Esophagus muscularis mucosa (tissue), 4 donors: Measurements from ENCODE around the gene DDX31. TPM values are rescaled to one million over a fixed set of nuclear protein-coding genes. Genes with fewer than 3 reads are reported as not detected.

ENCODE experiments used
- DNase-seq: peaks from one replicate; pipeline ENCODE4 v3.0.0-alpha.2; 2017; ENCODE audit errors: extremely low spot score
- H3K27ac ChIP-seq, 4 donors: fragments of 200-600 bp; sonication (generic); replicated peaks in 1 of 4; 1 replicate in 3 of 4; 2 replicates in 1 of 4; pipeline ENCODE4 v1.5.1; 2016 to 2019; ENCODE audit warnings: mild to moderate bottlenecking in 1 of 4
- H3K27me3 ChIP-seq, 4 donors: fragments of 200-600 bp; sonication (generic); one replicate each; pipeline versions ENCODE4 v1.5.1 to v1.6.0; 2016 to 2019
- H3K36me3 ChIP-seq, 4 donors: fragments of 200-600 bp; sonication (generic); one replicate each; pipeline ENCODE4 v1.5.1; 2016 to 2019
- H3K4me1 ChIP-seq, 4 donors: fragments of 200-600 bp; sonication (generic); one replicate each; pipeline ENCODE4 v1.5.1; 2016 to 2019
- H3K4me3 ChIP-seq, 4 donors: fragments of 200-600 bp; sonication (generic); 1 replicate in 2 of 4; 2 replicates in 2 of 4; pipeline ENCODE4 v1.5.1; 2016 to 2019; ENCODE audit warnings: mild to moderate bottlenecking in 4 of 4, moderate library complexity in 1 of 4
- H3K9me3 ChIP-seq, 4 donors: fragments of 200-600 bp; sonication (generic); 1 replicate in 3 of 4; 2 replicates in 1 of 4; pipeline ENCODE4 v1.5.1; 2016 to 2019
- EP300 ChIP-seq: sonication (generic); formaldehyde crosslinking; IDR thresholded peaks from one replicate; pipeline ENCODE4 v1.6.1; 2017; ENCODE audit warnings: antibody characterized with exemption
- POLR2A ChIP-seq: fragments of 450-650 bp; IDR thresholded peaks from one replicate; pipeline ENCODE4 v1.6.1; 2017; ENCODE audit warnings: antibody characterized with exemption, moderate library complexity, mild to moderate bottlenecking, low read depth
- POLR2AphosphoS5 ChIP-seq, 2 donors: sonication (generic); formaldehyde crosslinking; IDR thresholded peaks; one replicate each; pipeline ENCODE4 v1.6.1; 2017; ENCODE audit warnings: antibody characterized with exemption in 2 of 2
- WGBS: methylation state at CpG from one replicate; pipeline ENCODE4 v1.1.5; 2018; 5-methylcytosine and 5-hydroxymethylcytosine counted together
- intact Hi-C: fragments of 100-400 bp; cut with DNase I; formaldehyde crosslinking; loops from one replicate; pipeline ENCODE4 v1.15.1; 2023
- total RNA-seq, 4 donors: library from RNA; depleted of rRNA; stranded (reverse); fragments of >200 nt; gene quantifications; one replicate each; pipeline versions ENCODE4 v1.1.0 to v1.2.1, GENCODE V29; 2016
- TF ChIP-seq, protein P1 (sequence below), 3 experiments: fragments of 200-600 bp in 2 of 3; fragments of 450-650 bp in 1 of 3; sonication (generic) in 2 of 3; IDR thresholded peaks; one replicate each; pipeline ENCODE4 v1.5.1; 2017 to 2019; ENCODE audit warnings: antibody characterized with exemption in 3 of 3, mild to moderate bottlenecking in 2 of 3, moderate library complexity in 1 of 3

The DDX31 gene
- total RNA-seq, 4 donors from 2014 or later: 6.6 to 7.8 (median 7.5) TPM

DNA sequence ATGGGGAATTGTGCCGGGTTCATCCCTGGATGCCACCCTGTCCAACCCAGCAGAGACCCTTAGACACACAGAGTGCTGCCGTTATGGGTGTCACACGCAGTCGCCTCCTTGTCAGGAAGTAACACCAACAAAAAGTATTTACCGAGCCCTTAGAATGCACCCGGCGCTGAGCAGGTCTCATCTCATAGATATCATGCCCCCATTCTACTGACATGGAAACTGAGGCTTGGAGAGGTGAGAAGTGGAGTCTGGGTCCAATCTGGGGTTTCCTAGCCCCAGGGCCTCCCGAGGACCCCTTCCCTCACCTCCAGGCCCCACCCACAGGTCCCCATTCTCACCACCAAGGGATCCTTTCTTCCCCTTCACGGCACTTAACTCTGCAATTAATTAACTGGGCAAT lies 124.2 kb downstream of the DDX31 start:
- 86% methylated on average over 9 of the region's 9 CpGs for WGBS
- intact Hi-C loops: no loop called here
- DNase-seq: no peak

DNA sequence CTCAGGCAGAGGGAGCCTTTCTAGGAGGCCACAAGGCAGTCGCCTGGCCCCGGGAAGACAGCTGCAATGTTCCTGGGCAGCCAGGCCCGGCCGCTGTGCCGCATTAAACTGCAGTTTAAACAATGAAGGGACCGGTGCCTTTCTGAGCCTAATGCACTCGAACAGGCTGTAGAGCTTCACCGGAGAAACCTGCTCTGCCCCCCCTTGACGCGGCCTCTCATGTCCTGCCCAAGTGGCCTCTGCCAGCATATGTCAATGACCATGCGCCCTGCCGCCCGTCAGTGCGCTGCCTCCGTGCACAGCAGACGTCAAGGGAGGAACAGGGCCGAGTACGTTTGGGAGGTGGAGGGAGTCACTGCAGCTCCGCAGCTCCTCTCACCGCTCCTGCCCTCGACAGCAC lies 125.8 kb downstream of the DDX31 start:
- Histone ChIP-seq H3K4me1 (peaks cover 3 to 21% (median 21%) of the 10 kb centered on the region in 4 donors), H3K27ac (no peak overlapping the region), H3K9me3 (no peaks in the 10 kb centered on the region), H3K27me3 (peaks cover 0 to 71% (median 8%) of the 10 kb centered on the region in 4 donors), H3K36me3 (no peaks in the 10 kb centered on the region), H3K4me3 (no peak overlapping the region)
- no peak for TF ChIP-seq POLR2AphosphoS5 (IDR thresholded peaks at IDR 0.05)
- no peak for TF ChIP-seq POLR2A
- TF ChIP-seq EP300: no peak
- TF ChIP-seq, protein P1, sequence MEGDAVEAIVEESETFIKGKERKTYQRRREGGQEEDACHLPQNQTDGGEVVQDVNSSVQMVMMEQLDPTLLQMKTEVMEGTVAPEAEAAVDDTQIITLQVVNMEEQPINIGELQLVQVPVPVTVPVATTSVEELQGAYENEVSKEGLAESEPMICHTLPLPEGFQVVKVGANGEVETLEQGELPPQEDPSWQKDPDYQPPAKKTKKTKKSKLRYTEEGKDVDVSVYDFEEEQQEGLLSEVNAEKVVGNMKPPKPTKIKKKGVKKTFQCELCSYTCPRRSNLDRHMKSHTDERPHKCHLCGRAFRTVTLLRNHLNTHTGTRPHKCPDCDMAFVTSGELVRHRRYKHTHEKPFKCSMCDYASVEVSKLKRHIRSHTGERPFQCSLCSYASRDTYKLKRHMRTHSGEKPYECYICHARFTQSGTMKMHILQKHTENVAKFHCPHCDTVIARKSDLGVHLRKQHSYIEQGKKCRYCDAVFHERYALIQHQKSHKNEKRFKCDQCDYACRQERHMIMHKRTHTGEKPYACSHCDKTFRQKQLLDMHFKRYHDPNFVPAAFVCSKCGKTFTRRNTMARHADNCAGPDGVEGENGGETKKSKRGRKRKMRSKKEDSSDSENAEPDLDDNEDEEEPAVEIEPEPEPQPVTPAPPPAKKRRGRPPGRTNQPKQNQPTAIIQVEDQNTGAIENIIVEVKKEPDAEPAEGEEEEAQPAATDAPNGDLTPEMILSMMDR (IDR thresholded peaks at IDR 0.05): no peak
- WGBS: 64% methylated on average over 21 of the region's 21 CpGs
- intact Hi-C loops: no loop called here
- DNase-seq: no peak

More for the DNA sequence above, 124.2 kb downstream of the DDX31 start:
- Histone ChIP-seq H3K27me3 (peaks cover 0 to 80% (median 8%) of the 10 kb centered on the region in 4 donors), H3K9me3 (no peaks in the 10 kb centered on the region), H3K4me1 (peaks cover 3 to 13% (median 9%) of the 10 kb centered on the region in 4 donors), H3K4me3 (no peak overlapping the region), H3K27ac (no peak overlapping the region), H3K36me3 (no peaks in the 10 kb centered on the region)
- TF ChIP-seq, protein P1 (IDR thresholded peaks at IDR 0.05): no peak
- no peak for TF ChIP-seq EP300
- TF ChIP-seq POLR2AphosphoS5 (IDR thresholded peaks at IDR 0.05): no peak
- no peak for TF ChIP-seq POLR2A

- no peak for TF ChIP-seq POLR2A
- TF ChIP-seq EP300: no peak
- TF ChIP-seq POLR2AphosphoS5 (IDR thresholded peaks at IDR 0.05): no peak
- TF ChIP-seq, protein P1 (IDR thresholded peaks at IDR 0.05): no peak
- Histone ChIP-seq H3K36me3 (no peaks in the 10 kb centered on the region), H3K4me3 (no peak overlapping the region), H3K27me3 (peaks cover 0 to 64% (median 8%) of the 10 kb centered on the region in 4 donors), H3K4me1 (peaks cover 3 to 21% (median 21%) of the 10 kb centered on the region in 4 donors), H3K9me3 (no peaks in the 10 kb centered on the region), H3K27ac (no peak overlapping the region)
- DNase-seq: no peak
- WGBS: 100% methylated on average over 1 of the region's 4 CpGs
- intact Hi-C loops: no loop called here
Observed at GRCh38 chr9:132543251-132543650, 126.5 kb downstream of the DDX31 start.

Other genes starting within 250 kb of the DDX31 start
- not detected for gene BARHL1, start 87.4 kb downstream of the DDX31 start, total RNA-seq
- gene GTF3C4, start 481 bp upstream of the DDX31 start, total RNA-seq: 10 to 100 TPM; 10.4 to 15.3 (median 12.3) TPM
- gene AK8, start 208.3 kb upstream of the DDX31 start, total RNA-seq: 1 to 10 TPM in 2 of 4 donors, under 1 TPM in 2; 0.39 to 1.5 (median 0.90) TPM
- 10 to 100 TPM in 1 of 4 donors, 1 to 10 TPM in 3; 3.3 to 10.1 (median 5.5) TPM for gene SPACA9, start 208.9 kb upstream of the DDX31 start, total RNA-seq